Adrenal gland (tissue), 12 donors: ENCODE measurements around the gene SPINT2. TPM values are rescaled to one million over a fixed set of nuclear protein-coding genes. Genes with fewer than 3 reads are reported as not detected.

Source experiments
- DNase-seq, 7 donors: peaks; one replicate each; pipeline ENCODE4 v3.0.0-alpha.2; 2019 to 2020
- H3K27ac ChIP-seq, 5 donors: fragments of 200-600 bp; sonication (generic) in 4 of 5; 1 replicate in 3 of 5; 2 replicates in 2 of 5; pipeline versions ENCODE4 v1.5.1 to v1.8.0; 2016 to 2020; ENCODE audit warnings: mild to moderate bottlenecking in 1 of 5
- H3K27me3 ChIP-seq: fragments of 200-600 bp; 2 replicates; pipeline ENCODE4 v1.8.0; 2021
- H3K36me3 ChIP-seq, 2 donors: fragments of 200-600 bp; replicated peaks in 1 of 2; 1 replicate in 1 of 2; 2 replicates in 1 of 2; pipeline versions ENCODE4 v1.5.1 to v1.8.0; 2018 to 2022
- H3K4me1 ChIP-seq, 2 donors: fragments of 200-600 bp; replicated peaks in 1 of 2; 1 replicate in 1 of 2; 2 replicates in 1 of 2; pipeline versions ENCODE4 v1.5.1 to v1.8.0; 2018 to 2021
- H3K4me3 ChIP-seq, 4 donors: fragments of 200-600 bp; sonication (generic) in 3 of 4; one replicate each; pipeline ENCODE4 v1.5.1; 2016 to 2018
- H3K9me3 ChIP-seq, 3 donors: fragments of 200-600 bp; sonication (generic) in 1 of 3; replicated peaks in 1 of 3; 1 replicate in 2 of 3; 2 replicates in 1 of 3; pipeline versions ENCODE4 v1.5.1 to v1.8.0; 2016 to 2021
- CTCF ChIP-seq, 6 experiments: fragments of 450-650 bp in 4 of 6; fragments of 200-600 bp in 2 of 6; sonication (generic) in 1 of 6; IDR thresholded peaks; 1 replicate in 5 of 6; 2 replicates in 1 of 6; pipeline versions ENCODE4 v1.5.1 to v1.8.0; 2016 to 2021; ENCODE audit warnings: antibody characterized with exemption in 6 of 6, mild to moderate bottlenecking in 2 of 6, moderate library complexity in 1 of 6
- POLR2A ChIP-seq, 2 donors: fragments of 450-650 bp; IDR thresholded peaks; one replicate each; pipeline ENCODE4 v1.6.1; 2017; ENCODE audit warnings: antibody characterized with exemption in 2 of 2, mild to moderate bottlenecking in 2 of 2, moderate library complexity in 1 of 2
- WGBS, 4 donors: extraction: QIAGEN DNeasy Blood & Tissue Kit in 2 of 4; methylation state at CpG; one replicate each; pipeline versions ENCODE4 v1.1.5 to v1.1.7; 2013 to 2017; 5-methylcytosine and 5-hydroxymethylcytosine counted together
- intact Hi-C, 2 donors: fragments of 100-400 bp; cut with DNase I; formaldehyde crosslinking; loops; one replicate each; pipeline versions ENCODE4 v1.14.1 to v1.15.0; 2022 to 2023
- polyA plus RNA-seq, 3 donors: library from polyadenylated mRNA; stranded (reverse); fragments of 200-250 nt in 2 of 3; fragments of 350-450 nt in 1 of 3; fragmentation: Illumina TruSeq in 1 of 3; extraction: RNeasy Lipid Tissue Mini Kit (QIAGEN cat#74804) in 1 of 3; gene quantifications; one replicate each; pipeline ENCODE4 v1.2.3, GENCODE V29; 2013 to 2014
- total RNA-seq, 9 donors: library from RNA; depleted of rRNA in 4 of 9; stranded (reverse); fragments of >200 nt in 4 of 9; fragments of 120-200 nt in 1 of 9; fragmentation: NEBNext Ultra II Directional in 1 of 9; extraction: Animal tissue kit (Norgen Biotek cat#: 25700) in 1 of 9; gene quantifications; one replicate each; pipeline versions ENCODE4 v1.1.0 to v1.2.4, GENCODE V29; 2013 to 2023
- donor health status: healthy with polysubstance abuse.
- donor health status: Bipolar disorder and iron deficiency.
- donor health status: DM: yes; HTN: yes; CAD: no.
- donor health status: DM: no; HTN: no; CAD: no.
- donor health status: DM: no; HTN: no; CAD: no.
- donor health status: DM: yes; HTN: yes; CAD: no.

The SPINT2 gene
- total and polyA plus RNA-seq, 12 donors: 33.4 to 233 (median 68.8) TPM

GRCh38 chr19:38321646-38322196 is 57.3 kb downstream of the SPINT2 start:
- peak in 6 of 7 donors; percentile 77 to 90 (median 81) for DNase-seq
- Histone ChIP-seq H3K27ac (peak overlapping the region in 3 of 5 donors; percentile 6 to 82 (median 75)), H3K27me3 (no peaks in the 10 kb centered on the region), H3K4me3 (peak overlapping the region in 1 of 4 donors; percentile 66), H3K4me1 (peaks cover 24 to 34% of the 10 kb centered on the region in 2 donors), H3K9me3 (no peaks in the 10 kb centered on the region), H3K36me3 (peaks cover 0 to 7% of the 10 kb centered on the region in 2 donors)
- WGBS, 4 donors: 10 to 34% (median 32%) methylated on average over 3 to 11 of the region's 11 CpGs
- TF ChIP-seq POLR2A (IDR thresholded peaks at IDR 0.05) (peak in 1 of 2 donors; percentile 21), CTCF (IDR thresholded peaks at IDR 0.05) (no peak)
- intact Hi-C loops: loop anchor here (5.0 to 10.0 kb wide), 2 partner anchors 79 to 417 kb away; partner anchors contain the start of genes SIPA1L3 (in 1 of the 2) and WDR87 (in 1 of the 2)

- Histone ChIP-seq H3K9me3 (no peaks in the 10 kb centered on the region), H3K27me3 (no peaks in the 10 kb centered on the region), H3K36me3 (peaks cover 0 to 23% of the 10 kb centered on the region in 2 donors), H3K4me3 (no peak overlapping the region), H3K27ac (peak overlapping the region in 1 of 5 donors; percentile 11), H3K4me1 (peaks cover 24 to 34% of the 10 kb centered on the region in 2 donors)
- intact Hi-C loops: loop anchor here (5.0 to 10.0 kb wide), 2 partner anchors 81 to 418 kb away; partner anchors contain the start of genes SIPA1L3 (in 1 of the 2) and WDR87 (in 1 of the 2)
- WGBS, 4 donors: 52 to 67% (median 64%) methylated on average over 7 of the region's 7 CpGs
- TF ChIP-seq POLR2A (IDR thresholded peaks at IDR 0.05) (no peak), CTCF (IDR thresholded peaks at IDR 0.05) (no peak)
- DNase-seq: peak in 1 of 7 donors; percentile 28
These were observed 58.9 kb downstream of the SPINT2 start for GRCh38 chr19:38323291-38323690.

- Histone ChIP-seq H3K27ac (no peak overlapping the region), H3K4me1 (peaks cover 21 to 24% of the 10 kb centered on the region in 2 donors), H3K4me3 (no peak overlapping the region), H3K36me3 (peaks cover 0 to 25% of the 10 kb centered on the region in 2 donors), H3K27me3 (no peaks in the 10 kb centered on the region), H3K9me3 (no peaks in the 10 kb centered on the region)
- DNase-seq: no peak
- TF ChIP-seq POLR2A (IDR thresholded peaks at IDR 0.05): no peak
- no peak for TF ChIP-seq CTCF (IDR thresholded peaks at IDR 0.05)
- intact Hi-C loops: loop anchor here (5.0 to 10.0 kb wide), 2 partner anchors 82 to 420 kb away; partner anchors contain the start of genes SIPA1L3 (in 1 of the 2) and WDR87 (in 1 of the 2)
- WGBS, 4 donors: 88 to 93% (median 91%) methylated on average over 3 to 4 of the region's 4 CpGs
These were observed 60.1 kb downstream of the SPINT2 start for GRCh38 chr19:38324431-38324830.

GRCh38 chr19:38326591-38326990 is 62.2 kb downstream of the SPINT2 start:
- no peak for TF ChIP-seq POLR2A (IDR thresholded peaks at IDR 0.05)
- TF ChIP-seq CTCF (IDR thresholded peaks at IDR 0.05): no peak
- 90 to 96% (median 94%) methylated on average over 21 to 22 of the region's 22 CpGs for WGBS, 4 donors
- H3K27me3 ChIP-seq: no peaks in the 10 kb centered on the region
- H3K4me1 ChIP-seq: peaks cover 6 to 9% of the 10 kb centered on the region in 2 donors
- intact Hi-C loops: loop anchor here (5.0 to 10.0 kb wide), 2 partner anchors 74 to 422 kb away; partner anchors contain the start of genes SIPA1L3 (in 1 of the 2) and WDR87 (in 1 of the 2)
- no peak for DNase-seq
- H3K4me3 ChIP-seq: no peak overlapping the region
- no peak overlapping the region for H3K27ac ChIP-seq
- no peaks in the 10 kb centered on the region for H3K9me3 ChIP-seq
- H3K36me3 ChIP-seq: peaks cover 0 to 25% of the 10 kb centered on the region in 2 donors
